DND-41 (cell line): ENCODE results near the gene HIVEP1.

Experiments used
- ATAC-seq: fragments of 200-7000 bp; cut with Tn5 transposase; 3 replicates; pipeline ENCODE4 v1.9.1; 2021; ENCODE audit warnings: low read depth; ENCODE audit not compliant: insufficient read depth
- DNase-seq: peaks from one replicate; pipeline ENCODE4 v3.0.0-alpha.2; 2020
- H2AFZ ChIP-seq: 2 replicates; pipeline ENCODE4 v1.6.0; 2012; ENCODE audit warnings: low read depth, low read length
- H3K27ac ChIP-seq: 2 replicates; pipeline ENCODE4 v1.5.1; 2012; ENCODE audit warnings: low read length, inconsistent platforms
- H3K27me3 ChIP-seq: fragments of 200-600 bp; sonication (generic); 2 replicates; pipeline ENCODE4 v1.6.0; 2012; ENCODE audit warnings: low read length, mild to moderate bottlenecking, inconsistent platforms; ENCODE audit not compliant: insufficient read depth, poor library complexity
- H3K36me3 ChIP-seq: 2 replicates; pipeline ENCODE4 v1.5.1; 2012; ENCODE audit warnings: low read length, inconsistent platforms; ENCODE audit not compliant: insufficient read depth
- H3K4me1 ChIP-seq: 2 replicates; pipeline ENCODE4 v1.5.1; 2012; ENCODE audit warnings: mild to moderate bottlenecking, low read length; ENCODE audit not compliant: insufficient read depth
- H3K4me2 ChIP-seq: 2 replicates; pipeline ENCODE4 v1.6.0; 2012; ENCODE audit warnings: mild to moderate bottlenecking, moderate library complexity, low read length, inconsistent platforms; ENCODE audit not compliant: insufficient read depth
- H3K4me3 ChIP-seq, 2 experiments: fragments of 200-600 bp in 1 of 2; shearing (Covaris generic) in 1 of 2; 2 replicates each; pipeline ENCODE4 v1.5.1; 2012 to 2016; ENCODE audit warnings: inconsistent platforms in 2 of 2, low read length in 2 of 2, mild to moderate bottlenecking in 2 of 2, low read depth in 1 of 2, moderate library complexity in 1 of 2
- H3K79me2 ChIP-seq: 2 replicates; pipeline ENCODE4 v1.6.0; 2012; ENCODE audit warnings: low read length, inconsistent platforms; ENCODE audit not compliant: insufficient read depth
- H3K9ac ChIP-seq: 2 replicates; pipeline ENCODE4 v1.6.0; 2012; ENCODE audit warnings: low read depth, mild to moderate bottlenecking, inconsistent platforms, low read length, moderate library complexity
- H3K9me3 ChIP-seq: 2 replicates; pipeline ENCODE4 v1.5.1; 2012; ENCODE audit warnings: low read length, moderate library complexity, mild to moderate bottlenecking, inconsistent platforms; ENCODE audit not compliant: insufficient read depth, severe bottlenecking
- H4K20me1 ChIP-seq: 2 replicates; pipeline ENCODE4 v1.6.0; 2012; ENCODE audit warnings: low read length; ENCODE audit not compliant: insufficient read depth
- CTCF ChIP-seq: IDR thresholded peaks from 2 replicates; pipeline ENCODE4 v1.5.1; 2012; ENCODE audit warnings: borderline replicate concordance, low read length, moderate library complexity, mild to moderate bottlenecking; ENCODE audit not compliant: poor library complexity, severe bottlenecking; ENCODE audit errors: extremely low read depth
- EZH2 ChIP-seq: IDR thresholded peaks from 3 replicates; pipeline ENCODE4 v1.6.1; 2012; ENCODE audit warnings: borderline replicate concordance, low read depth, mild to moderate bottlenecking, moderate library complexity, low read length, inconsistent platforms; ENCODE audit not compliant: severe bottlenecking

The HIVEP1 gene

GRCh38 chr6:12092762-12093161 lies 80.7 kb downstream of the HIVEP1 start:
- Histone ChIP-seq H3K36me3 (no peaks in the 10 kb centered on the region), H4K20me1 (no peaks in the 10 kb centered on the region), H2AFZ (no peak overlapping the region), H3K4me1 (no peaks in the 10 kb centered on the region), H3K79me2 (no peaks in the 10 kb centered on the region), H3K27ac (no peak overlapping the region), H3K27me3 (no peaks in the 10 kb centered on the region), H3K9ac (no peak overlapping the region), H3K4me3 (no peak overlapping the region), H3K9me3 (no peaks in the 10 kb centered on the region), H3K4me2 (no peak overlapping the region)
- no peak for DNase-seq
- ATAC-seq, result no peak
- TF ChIP-seq EZH2 (no peak), CTCF (no peak)

- H3K27ac ChIP-seq, result no peak overlapping the region
- no peak overlapping the region for H3K4me2 ChIP-seq
- TF ChIP-seq EZH2 (no peak), CTCF (no peak)
- H4K20me1 ChIP-seq, result no peaks in the 10 kb centered on the region
- H2AFZ ChIP-seq, result no peak overlapping the region
- ATAC-seq, result no peak
- DNase-seq, result no peak
- H3K4me3 ChIP-seq, result no peak overlapping the region
- H3K9me3 ChIP-seq, result no peaks in the 10 kb centered on the region
- H3K9ac ChIP-seq, result no peak overlapping the region
- H3K4me1 ChIP-seq, result no peaks in the 10 kb centered on the region
- H3K36me3 ChIP-seq, result no peaks in the 10 kb centered on the region
- no peaks in the 10 kb centered on the region for H3K79me2 ChIP-seq
- no peaks in the 10 kb centered on the region for H3K27me3 ChIP-seq
These were observed 82.6 kb downstream of the HIVEP1 start for GRCh38 chr6:12094689-12095088.

GRCh38 chr6:12096342-12096741 lies 84.2 kb downstream of the HIVEP1 start:
- no peaks in the 10 kb centered on the region for H3K36me3 ChIP-seq
- no peaks in the 10 kb centered on the region for H3K9me3 ChIP-seq
- H3K79me2 ChIP-seq, result no peaks in the 10 kb centered on the region
- no peaks in the 10 kb centered on the region for H4K20me1 ChIP-seq
- no peak for DNase-seq
- no peak for ATAC-seq
- H3K27me3 ChIP-seq, result no peaks in the 10 kb centered on the region
- H3K4me3 ChIP-seq, result no peak overlapping the region
- no peak overlapping the region for H3K4me2 ChIP-seq
- no peak overlapping the region for H2AFZ ChIP-seq
- TF ChIP-seq EZH2 (no peak), CTCF (no peak)
- H3K4me1 ChIP-seq, result no peaks in the 10 kb centered on the region
- no peak overlapping the region for H3K9ac ChIP-seq
- H3K27ac ChIP-seq, result no peak overlapping the region

- no peaks in the 10 kb centered on the region for H3K27me3 ChIP-seq
- no peak overlapping the region for H3K27ac ChIP-seq
- no peak for TF ChIP-seq EZH2
- no peak for TF ChIP-seq CTCF
- ATAC-seq (no peak), DNase-seq (no peak)
- no peak overlapping the region for H2AFZ ChIP-seq
- H4K20me1 ChIP-seq, result no peaks in the 10 kb centered on the region
- H3K9ac ChIP-seq, result no peak overlapping the region
- H3K36me3 ChIP-seq, result no peaks in the 10 kb centered on the region
- H3K9me3 ChIP-seq, result no peaks in the 10 kb centered on the region
- no peaks in the 10 kb centered on the region for H3K4me1 ChIP-seq
- no peak overlapping the region for H3K4me3 ChIP-seq
- no peak overlapping the region for H3K4me2 ChIP-seq
- no peaks in the 10 kb centered on the region for H3K79me2 ChIP-seq
These were observed 85.7 kb downstream of the HIVEP1 start for GRCh38 chr6:12097791-12098190.
